Ovary (tissue), 9 donors: ENCODE data around the gene AGBL4. TPM values are rescaled to one million over a fixed set of nuclear protein-coding genes. Genes with fewer than 3 reads are reported as not detected.
A peak's percentile ranks its signal among the peaks of the same experiment; 100 is the strongest.

Experiments used
- DNase-seq, 5 donors: peaks; one replicate each; pipeline ENCODE4 v3.0.0-alpha.2; 2019 to 2020
- H3K27ac ChIP-seq, 2 donors: fragments of 200-600 bp; one replicate each; pipeline versions ENCODE4 v1.5.1 to v1.8.0; 2019 to 2022
- H3K27me3 ChIP-seq: fragments of 200-600 bp; one replicate; pipeline ENCODE4 v1.8.0; 2022
- H3K36me3 ChIP-seq: fragments of 200-600 bp; sonication (generic); one replicate; pipeline ENCODE4 v1.5.1; 2019
- H3K4me1 ChIP-seq: one replicate; pipeline ENCODE4 v1.8.1; 2013; ENCODE audit warnings: mild to moderate bottlenecking, moderate library complexity; ENCODE audit not compliant: insufficient read depth
- H3K4me3 ChIP-seq: fragments of 200-600 bp; sonication (generic); one replicate; pipeline ENCODE4 v1.5.1; 2017
- H3K9me3 ChIP-seq, 2 donors: fragments of 200-600 bp in 1 of 2; sonication (generic) in 1 of 2; one replicate each; pipeline versions ENCODE4 v1.5.1 to v1.8.1; 2013 to 2019; ENCODE audit warnings: mild to moderate bottlenecking in 1 of 2, moderate library complexity in 1 of 2
- CTCF ChIP-seq, 3 donors: fragments of 450-650 bp in 2 of 3; fragments of 200-600 bp in 1 of 3; IDR thresholded peaks; one replicate each; pipeline versions ENCODE4 v1.5.1 to v1.8.0; 2016 to 2022; ENCODE audit warnings: antibody characterized with exemption in 3 of 3, mild to moderate bottlenecking in 1 of 3
- EP300 ChIP-seq: sonication (generic); formaldehyde crosslinking; IDR thresholded peaks from one replicate; pipeline ENCODE4 v1.6.1; 2017; ENCODE audit warnings: antibody characterized with exemption
- POLR2A ChIP-seq: fragments of 450-650 bp; IDR thresholded peaks from one replicate; pipeline ENCODE4 v1.6.1; 2017; ENCODE audit warnings: antibody characterized with exemption, mild to moderate bottlenecking, moderate library complexity
- WGBS, 3 donors: extraction: QIAGEN DNeasy Blood & Tissue Kit in 1 of 3; methylation state at CpG; one replicate each; pipeline versions ENCODE4 v1.1.5 to v1.1.7; 2013 to 2017; 5-methylcytosine and 5-hydroxymethylcytosine counted together
- intact Hi-C, 4 donors: fragments of 100-400 bp; cut with DNase I; formaldehyde crosslinking; loops; one replicate each; pipeline versions ENCODE4 v1.11.0 to v1.15.1; 2022 to 2023
- polyA plus RNA-seq, 2 donors: library from polyadenylated mRNA; stranded (reverse); fragments of 200-250 nt in 1 of 2; fragments of 350-450 nt in 1 of 2; fragmentation: Illumina TruSeq in 1 of 2; extraction: RNeasy Lipid Tissue Mini Kit (QIAGEN cat#74804) in 1 of 2; gene quantifications; one replicate each; pipeline ENCODE4 v1.2.3, GENCODE V29; 2013 to 2014
- total RNA-seq, 7 donors: library from RNA; depleted of rRNA in 2 of 7; stranded (reverse); fragments of >200 nt in 2 of 7; fragmentation: NEBNext Ultra II Directional in 3 of 7; extraction: Animal tissue kit (Norgen Biotek cat#: 25700) in 3 of 7; gene quantifications; one replicate each; pipeline versions ENCODE4 v1.1.0 to v1.2.4, GENCODE V29; 2016 to 2023
- donor health status: DM: no; HTN: no; CAD: no; lungs with moderate emphysema.
- donor health status: DM: no; HTN: no; CAD: no.
- donor health status: Bipolar disorder and iron deficiency.
- donor health status: DM: yes; HTN: yes; CAD: no.
- donor health status: DM: no; HTN: no; CAD: no.
- donor health status: DM: yes; HTN: yes; CAD: no.

Gene AGBL4
- total and polyA plus RNA-seq, 9 donors = 0.15 to 6.2 (median 0.64) TPM

- Histone ChIP-seq H3K36me3 (no peaks in the 10 kb centered on the region), H3K9me3 (no peaks in the 10 kb centered on the region), H3K4me3 (no peak overlapping the region), H3K27me3 (no peaks in the 10 kb centered on the region), H3K4me1 (no peaks in the 10 kb centered on the region), H3K27ac (no peak overlapping the region)
- WGBS, 3 donors = 67 to 84% (median 68%) methylated on average over 12 of the region's 12 CpGs
- TF ChIP-seq POLR2A (no peak), CTCF (IDR thresholded peaks at IDR 0.05) (no peak), EP300 (no peak)
- intact Hi-C loops = loop anchor here in 1 of 4 donors (10.0 kb wide), 1 partner anchor 396 kb away; no protein-coding TSS in a partner anchor
- no peak for DNase-seq
Measured at GRCh38 chr1:48500541-48501450, 1523.0 kb downstream of the AGBL4 start.

- Histone ChIP-seq H3K27me3 (no peaks in the 10 kb centered on the region), H3K36me3 (no peaks in the 10 kb centered on the region), H3K9me3 (no peaks in the 10 kb centered on the region), H3K4me1 (peaks cover 2% of the 10 kb centered on the region), H3K27ac (no peak overlapping the region), H3K4me3 (no peak overlapping the region)
- DNase-seq = no peak
- intact Hi-C loops = loop anchor here in 1 of 4 donors (5.0 kb wide), 2 partner anchors 392 to 502 kb away; partner anchors contain the start of gene TRABD2B
- TF ChIP-seq CTCF (IDR thresholded peaks at IDR 0.05) (no peak), EP300 (no peak)
- 75 to 83% (median 75%) methylated on average over 8 of the region's 8 CpGs for WGBS, 3 donors
Measured at GRCh38 chr1:48499211-48499735, 1524.5 kb downstream of the AGBL4 start.

- no peaks in the 10 kb centered on the region for H3K9me3 ChIP-seq
- intact Hi-C loops = loop anchor here in 1 of 4 donors (5.0 kb wide), 2 partner anchors 391 to 501 kb away; partner anchors contain the start of gene TRABD2B
- TF ChIP-seq EP300 = no peak
- TF ChIP-seq CTCF (IDR thresholded peaks at IDR 0.05) = peak; percentile 59 to 72 (median 71)
- TF ChIP-seq POLR2A = no peak
- H3K4me3 ChIP-seq = no peak overlapping the region
- no peak overlapping the region for H3K27ac ChIP-seq
- H3K4me1 ChIP-seq = peaks cover 7% of the 10 kb centered on the region
- H3K27me3 ChIP-seq = no peaks in the 10 kb centered on the region
- 18 to 29% (median 25%) methylated on average over 15 of the region's 15 CpGs for WGBS, 3 donors
- DNase-seq = peak; percentile 69 to 88 (median 82)
- no peaks in the 10 kb centered on the region for H3K36me3 ChIP-seq
Measured at GRCh38 chr1:48498096-48498791, 1525.5 kb downstream of the AGBL4 start.

GRCh38 chr1:48495911-48496310 lies 1527.8 kb downstream of the AGBL4 start:
- no peak for DNase-seq
- 92 to 97% (median 96%) methylated on average over 3 of the region's 3 CpGs for WGBS, 3 donors
- no peak overlapping the region for H3K4me3 ChIP-seq
- intact Hi-C loops = loop anchor here in 1 of 4 donors (5.0 kb wide), 2 partner anchors 389 to 499 kb away; partner anchors contain the start of gene TRABD2B
- H3K36me3 ChIP-seq = no peaks in the 10 kb centered on the region
- H3K4me1 ChIP-seq = peaks cover 7% of the 10 kb centered on the region
- H3K27ac ChIP-seq = no peak overlapping the region
- no peaks in the 10 kb centered on the region for H3K27me3 ChIP-seq
- no peaks in the 10 kb centered on the region for H3K9me3 ChIP-seq
- TF ChIP-seq POLR2A (no peak), EP300 (no peak), CTCF (IDR thresholded peaks at IDR 0.05) (no peak)
